HG03095 (cell line): Measurements from ENCODE around the gene PTEN.
"Not testable (repeated sequence)": the region's sequence is repeated elsewhere in the genome, so short reads cannot be mapped to it uniquely, and the experiment has no call there.

Experiments
- ATAC-seq: cut with Tn5 transposase; IDR thresholded peaks from one replicate; pipeline ENCODE4 v1.9.1; 2021; ENCODE audit warnings: moderate library complexity; ENCODE audit not compliant: unreplicated experiment

The PTEN gene

DNA sequence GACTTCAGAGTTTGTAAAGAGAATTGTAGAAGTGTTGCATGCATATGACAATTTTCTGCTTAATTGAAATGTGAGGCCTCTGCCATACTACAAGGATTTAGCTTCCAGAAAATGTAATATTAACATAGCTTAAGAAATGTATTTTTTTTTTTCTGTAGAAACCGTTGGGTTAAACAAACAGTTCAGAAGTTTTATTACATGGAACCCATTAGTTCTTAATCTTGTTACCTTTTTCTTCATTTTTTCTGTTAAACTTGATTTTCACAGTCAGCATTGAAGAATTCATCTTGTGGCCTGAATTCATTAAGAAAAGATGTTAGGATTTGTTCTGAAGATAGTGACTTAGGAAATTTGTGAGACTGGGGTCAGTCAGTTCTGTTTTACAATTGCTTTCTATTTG lies 4.9 kb downstream of the PTEN start:
- no peak for ATAC-seq

DNA sequence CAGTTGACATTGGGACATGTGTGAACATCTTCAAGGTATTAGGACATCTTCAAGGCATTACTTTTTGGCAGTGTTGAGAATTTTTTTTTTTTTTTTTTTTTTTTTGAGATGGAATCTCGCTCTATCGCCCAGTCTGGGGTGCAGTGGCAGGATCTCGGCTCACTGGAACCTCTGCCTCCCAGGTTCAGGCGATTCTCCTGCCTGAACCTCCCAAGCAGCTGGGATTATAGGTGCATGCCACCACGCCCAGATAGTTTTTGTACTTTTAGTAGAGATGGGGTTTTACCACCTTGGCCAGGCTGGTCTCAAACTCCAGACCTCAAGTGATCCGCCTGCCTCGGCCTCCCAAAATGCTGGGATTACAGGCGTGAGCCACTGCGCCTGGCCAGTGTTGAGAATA lies 5.7 kb downstream of the PTEN start:
- not testable (repeated sequence) for ATAC-seq

GRCh38 chr10:87869773-87870551 lies 6.5 kb downstream of the PTEN start:
- ATAC-seq = no peak

DNA sequence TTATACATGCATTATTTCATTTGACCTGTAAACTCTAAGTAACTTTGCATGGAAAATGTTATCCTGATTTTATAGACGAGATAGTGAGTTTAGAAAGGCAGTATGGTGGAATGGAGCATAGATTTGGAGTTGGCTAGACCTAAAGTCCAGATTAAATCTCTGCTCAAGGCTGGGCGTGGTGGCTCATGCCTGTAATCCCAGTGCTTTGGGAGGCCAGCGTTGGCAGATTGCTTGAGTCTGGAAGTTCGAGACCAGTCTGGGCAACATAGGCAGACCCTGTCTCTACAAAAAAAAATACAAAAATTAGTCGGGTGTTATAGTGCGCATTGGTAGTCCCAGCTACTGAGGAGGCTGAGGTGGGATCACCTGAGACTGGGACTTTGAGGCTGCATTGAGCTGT lies 9.4 kb downstream of the PTEN start:
- ATAC-seq = no peak

GRCh38 chr10:87873656-87874055 lies 10.2 kb downstream of the PTEN start:
- ATAC-seq = no peak

GRCh38 chr10:87875929-87876571 lies 12.6 kb downstream of the PTEN start:
- no peak for ATAC-seq

GRCh38 chr10:87878664-87879459 lies 15.4 kb downstream of the PTEN start:
- ATAC-seq = no peak

- ATAC-seq = no peak
Measured at GRCh38 chr10:87880336-87880735, 16.9 kb downstream of the PTEN start.

DNA sequence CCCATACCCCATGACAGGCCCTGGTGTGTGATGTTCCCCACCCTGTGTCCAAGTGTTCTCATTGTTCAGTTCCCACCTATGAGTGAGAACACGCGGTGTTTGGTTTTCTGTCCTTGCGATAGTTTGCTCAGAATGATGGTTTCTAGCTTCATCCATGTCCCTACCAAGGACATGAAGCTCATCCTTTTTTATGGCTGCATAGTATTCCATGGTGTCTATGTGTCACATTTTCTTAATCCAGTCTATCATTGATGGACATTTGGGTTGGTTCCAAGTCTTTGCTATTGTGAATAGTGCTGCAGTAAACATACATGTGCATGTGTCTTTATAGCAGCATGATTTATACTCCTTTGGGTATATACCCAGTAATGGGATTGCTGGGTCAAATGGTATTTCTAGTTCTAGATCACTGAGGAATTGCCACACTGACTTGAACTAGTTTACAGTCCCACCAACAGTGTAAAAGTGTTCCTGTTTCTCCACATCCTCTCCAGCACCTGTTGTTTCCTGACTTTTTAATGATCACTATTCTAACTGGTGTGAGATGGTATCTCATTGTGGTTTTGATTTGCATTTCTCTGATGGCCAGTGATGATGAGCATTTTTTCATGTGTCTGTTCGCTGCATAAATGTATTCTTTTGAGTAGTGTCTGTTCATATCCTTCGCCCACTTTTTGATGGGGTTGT lies 18.1 kb downstream of the PTEN start:
- not testable (repeated sequence) for ATAC-seq

- no peak for ATAC-seq
Measured at GRCh38 chr10:87882555-87883294, 19.3 kb downstream of the PTEN start.

DNA sequence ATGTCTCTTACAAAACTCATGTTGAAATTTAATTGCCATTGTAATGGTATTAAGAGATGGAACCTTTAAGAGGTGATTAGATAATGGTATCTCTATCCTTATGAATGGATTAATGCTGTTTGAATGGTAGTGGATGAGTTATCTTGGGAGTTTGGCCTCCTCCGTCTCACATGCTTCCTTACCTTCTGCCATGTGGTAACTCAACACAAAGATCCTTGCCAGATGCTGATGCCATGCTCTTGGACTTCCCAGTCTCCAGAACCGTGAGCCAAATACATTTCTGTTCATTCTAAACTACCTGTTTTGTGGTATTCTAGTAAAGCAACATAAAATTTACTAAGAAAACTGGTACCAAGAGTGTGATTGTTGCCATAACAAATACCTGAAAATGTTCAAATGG lies 23.2 kb downstream of the PTEN start:
- ATAC-seq = no peak

- no peak for ATAC-seq
Measured at GRCh38 chr10:87887146-87887545, 23.7 kb downstream of the PTEN start.

GRCh38 chr10:87887548-87888289 lies 24.3 kb downstream of the PTEN start:
- no peak for ATAC-seq

DNA sequence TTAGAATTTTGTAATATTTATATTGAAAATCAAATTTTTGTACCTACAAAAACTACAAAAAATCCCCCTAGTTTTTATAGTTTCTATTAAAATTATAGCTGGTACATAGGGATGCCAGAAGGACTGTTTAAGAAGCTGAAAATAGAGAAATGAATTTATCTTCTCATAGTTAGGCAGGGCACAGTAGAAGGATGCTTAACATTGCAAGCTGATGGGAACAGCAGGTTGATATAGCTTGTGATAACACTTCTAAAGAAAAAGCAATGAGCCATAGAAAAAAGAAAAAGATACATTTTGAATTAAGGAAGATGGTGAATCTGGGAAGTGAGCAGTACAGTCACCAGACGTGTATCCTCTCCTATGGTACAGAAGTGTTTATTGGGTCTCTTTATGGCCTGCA lies 32.0 kb downstream of the PTEN start:
- ATAC-seq = no peak

DNA sequence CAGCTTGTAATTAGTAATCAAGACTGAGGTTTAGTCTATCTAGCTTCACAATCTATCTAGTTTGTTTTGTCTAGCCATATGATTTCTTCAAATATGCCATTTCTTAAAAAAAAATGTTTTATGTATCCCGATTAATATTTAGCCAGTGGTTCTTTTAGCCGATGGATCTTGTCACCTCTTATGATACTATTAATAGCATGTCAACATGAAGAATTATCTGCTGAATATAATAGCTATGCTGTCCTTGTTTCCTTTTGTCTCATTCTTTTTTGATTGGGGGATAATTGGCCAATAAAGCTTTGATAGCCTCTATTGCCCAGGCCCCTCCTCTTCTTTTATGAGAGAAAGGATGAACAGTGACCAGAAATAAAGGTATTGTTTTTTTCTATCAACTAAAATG lies 32.8 kb downstream of the PTEN start:
- no peak for ATAC-seq

- not testable (repeated sequence) for ATAC-seq
Measured at GRCh38 chr10:87897957-87898356, 34.5 kb downstream of the PTEN start.

GRCh38 chr10:87903396-87903795 lies 40.0 kb downstream of the PTEN start:
- not testable (repeated sequence) for ATAC-seq

- no peak for ATAC-seq
Measured at GRCh38 chr10:87913156-87913921, 49.9 kb downstream of the PTEN start.

- ATAC-seq = no peak
Measured at GRCh38 chr10:87915406-87915805, 52.0 kb downstream of the PTEN start.
